HG02938 (cell line): ENCODE results near the gene FAM131B.

Experiments
- ATAC-seq: cut with Tn5 transposase; IDR thresholded peaks from one replicate; pipeline ENCODE4 v1.9.1; 2021; ENCODE audit warnings: mild to moderate bottlenecking, moderate library complexity; ENCODE audit not compliant: unreplicated experiment

The FAM131B gene

GRCh38 chr7:143360788-143361551 lies 1.5 kb downstream of the FAM131B start:
- ATAC-seq: no peak

DNA sequence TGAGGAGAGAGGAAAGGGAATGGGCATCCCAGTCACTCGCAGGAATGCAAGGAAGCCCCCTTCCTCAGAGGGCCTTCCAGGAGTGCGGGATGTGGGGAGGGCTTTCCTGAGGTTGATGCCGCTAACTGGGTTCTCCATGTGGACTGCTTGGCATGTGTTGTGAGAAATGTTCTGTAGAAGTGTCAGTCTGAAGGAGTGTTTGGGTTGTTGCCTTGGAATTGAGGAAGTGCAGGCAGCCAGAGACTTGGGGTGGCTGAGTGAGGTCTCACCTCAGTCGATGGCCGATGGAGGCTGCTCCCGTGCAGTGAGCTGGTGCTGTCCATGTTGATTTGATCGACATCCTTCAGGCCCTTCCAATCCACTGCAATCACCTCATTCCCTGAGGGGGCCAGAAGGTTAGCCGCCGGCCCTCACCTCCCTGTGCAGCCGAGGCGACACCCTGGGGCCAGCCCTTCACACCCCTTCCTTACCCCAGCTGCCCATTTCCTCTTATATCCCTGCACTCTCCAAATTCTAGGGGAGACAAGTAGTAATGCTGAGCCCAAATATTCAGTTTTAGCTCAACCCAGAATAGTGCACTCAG lies 2.7 kb downstream of the FAM131B start:
- ATAC-seq: no peak

DNA sequence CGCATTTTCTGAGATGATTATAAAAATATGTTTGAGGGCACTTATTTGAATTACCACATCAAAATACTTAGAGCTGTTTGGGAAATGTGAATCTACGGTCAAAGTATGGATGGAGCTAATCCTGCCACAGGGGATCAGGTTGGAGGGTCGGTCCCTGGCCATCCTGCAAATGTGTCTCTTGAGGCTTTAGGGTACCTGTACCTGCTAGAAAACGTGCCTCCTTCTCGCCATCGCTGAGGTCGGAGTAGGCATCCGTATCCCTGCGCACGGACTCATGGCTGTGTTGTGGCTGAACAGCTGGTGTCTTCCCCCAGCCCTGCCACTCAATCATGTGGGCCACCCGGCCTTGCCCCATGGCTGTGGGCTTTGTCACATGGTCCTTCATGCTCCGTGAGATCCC lies 3.9 kb downstream of the FAM131B start:
- ATAC-seq: no peak

- no peak for ATAC-seq
Observed at GRCh38 chr7:143356414-143357050, 6.0 kb downstream of the FAM131B start.

DNA sequence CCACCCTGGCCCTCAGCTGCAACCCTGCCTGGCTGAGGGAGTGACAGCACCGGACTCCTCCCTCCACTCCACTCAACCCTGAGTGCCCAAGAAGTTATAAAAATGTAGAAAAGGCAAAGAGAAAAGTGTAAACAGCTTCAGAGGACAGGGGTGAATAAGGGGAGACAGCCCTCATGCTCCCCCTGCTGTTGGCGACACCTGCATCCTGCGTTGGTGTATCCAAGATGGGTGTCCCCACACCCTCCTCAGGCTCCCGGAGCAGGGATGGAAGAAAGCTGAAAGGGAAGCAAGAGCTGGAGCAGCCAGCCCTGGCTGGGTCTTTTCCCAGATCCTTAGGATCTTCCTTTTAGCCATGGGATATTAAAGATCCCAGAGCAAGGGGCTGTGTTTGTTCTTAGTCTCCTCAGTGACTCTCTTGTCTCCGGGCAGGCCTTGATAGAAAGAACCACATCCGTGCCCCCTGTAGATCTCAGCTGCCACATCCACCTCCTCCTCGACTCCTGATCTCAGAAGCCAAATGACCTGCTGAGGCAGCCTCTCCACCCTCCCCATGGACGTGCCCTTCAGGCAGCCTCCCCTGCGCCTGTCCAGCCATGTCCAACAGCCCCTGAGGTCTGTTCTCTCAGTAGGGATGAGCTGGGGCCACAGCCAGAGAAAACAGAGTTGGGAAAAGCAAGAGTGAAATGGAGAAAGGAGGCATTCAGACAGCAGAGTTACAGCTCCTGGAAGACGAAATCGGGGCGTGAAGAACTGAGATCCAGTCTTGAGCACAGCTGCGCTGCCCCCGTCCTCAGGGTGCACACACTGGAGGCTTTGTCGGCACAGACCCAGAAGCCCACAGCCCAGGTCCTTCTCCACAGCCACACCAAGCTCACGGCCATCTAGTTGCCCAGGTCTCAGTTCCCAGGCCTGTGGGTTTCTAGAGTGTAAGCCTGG lies 6.8 kb downstream of the FAM131B start:
- ATAC-seq: no peak

DNA sequence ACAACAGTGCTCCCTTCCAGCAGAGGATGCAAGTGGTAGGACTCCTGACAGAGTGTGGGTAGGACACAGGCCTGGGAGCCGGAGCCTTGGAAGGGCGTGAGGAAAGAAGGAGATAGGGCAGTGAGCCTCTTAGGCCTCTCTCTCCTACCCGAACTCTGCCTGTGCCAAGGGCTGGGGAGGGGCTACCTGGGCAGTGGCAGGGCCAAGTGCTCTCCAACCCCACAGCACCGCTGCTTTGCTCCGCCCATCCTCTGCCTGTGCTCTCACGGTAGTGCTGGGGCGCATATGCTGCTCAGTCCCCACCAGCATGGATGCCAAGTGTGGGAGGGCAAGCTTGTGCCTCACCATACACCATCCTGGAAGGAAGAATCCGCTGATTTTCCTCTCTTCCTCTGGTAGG lies 7.5 kb downstream of the FAM131B start:
- no peak for ATAC-seq

GRCh38 chr7:143354376-143354775 lies 8.1 kb downstream of the FAM131B start:
- no peak for ATAC-seq

- ATAC-seq: no peak
Observed at GRCh38 chr7:143352531-143353002, 9.9 kb downstream of the FAM131B start.

DNA sequence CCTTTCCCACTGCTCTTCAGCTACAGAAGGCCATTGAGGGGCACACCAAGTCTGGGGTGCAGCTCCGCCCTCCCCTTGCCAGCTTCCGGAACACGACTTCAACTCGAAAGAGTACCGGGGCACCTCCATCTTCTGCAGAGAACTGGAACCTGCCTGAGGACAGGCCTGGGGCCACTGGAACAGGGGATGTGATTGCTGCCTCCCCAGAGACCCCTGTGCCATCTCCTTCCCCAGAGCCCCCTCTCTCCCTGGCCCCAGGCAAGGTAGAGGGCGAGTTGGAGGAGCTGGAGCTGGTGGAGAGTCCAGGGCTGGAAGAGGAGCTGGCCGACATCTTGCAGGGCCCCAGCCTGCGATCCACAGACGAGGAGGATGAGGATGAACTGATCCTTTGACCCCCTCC lies 10.9 kb downstream of the FAM131B start:
- no peak for ATAC-seq

DNA sequence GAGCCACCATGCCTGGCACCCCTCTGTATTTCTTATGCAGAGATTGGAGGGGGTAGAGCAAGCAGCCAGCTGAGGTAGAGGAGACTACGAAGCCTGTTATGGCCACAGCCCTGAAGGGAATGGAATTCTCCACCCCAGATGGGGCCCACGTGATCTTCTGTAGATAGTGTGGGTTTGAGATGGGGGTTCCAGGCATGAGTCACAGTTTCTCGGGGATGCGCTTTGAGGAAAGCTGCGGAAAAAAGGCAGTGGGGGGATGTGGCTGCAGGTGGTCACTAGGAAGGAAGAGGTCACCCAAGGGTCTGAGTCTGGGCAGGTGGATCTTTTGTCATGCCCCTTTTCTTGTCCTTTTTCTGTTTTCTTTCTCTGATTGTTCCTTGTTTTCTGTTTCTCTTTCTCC lies 11.5 kb downstream of the FAM131B start:
- no peak for ATAC-seq

- no peak for ATAC-seq
Observed at GRCh38 chr7:143347950-143348349, 14.6 kb downstream of the FAM131B start.

- no peak for ATAC-seq
Observed at GRCh38 chr7:143346018-143346417, 16.5 kb downstream of the FAM131B start.

DNA sequence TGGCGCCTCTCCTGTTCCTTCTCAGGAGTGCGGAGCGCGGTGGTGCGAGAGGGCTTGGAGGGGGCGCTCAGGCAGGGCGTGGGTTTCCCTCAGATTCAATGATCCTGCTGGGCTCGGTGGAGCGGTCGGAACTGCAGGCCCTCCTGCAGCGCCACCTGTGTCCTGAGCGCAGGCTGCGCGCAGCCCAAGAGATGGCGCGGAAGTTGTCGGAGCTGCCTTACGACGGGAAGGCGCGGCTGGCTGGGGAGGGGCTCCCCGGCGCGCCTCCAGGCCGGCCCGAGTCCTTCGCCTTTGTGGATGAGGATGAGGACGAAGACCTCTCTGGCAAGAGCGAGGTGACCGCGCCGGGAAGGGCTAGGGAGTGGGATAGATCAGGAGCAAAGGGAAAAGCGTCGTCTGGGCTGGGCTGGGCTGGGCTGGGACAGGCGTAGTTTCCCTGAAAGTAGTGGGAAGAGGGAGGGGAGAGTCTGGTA lies 17.0 kb downstream of the FAM131B start:
- peak; percentile 95 for ATAC-seq

DNA sequence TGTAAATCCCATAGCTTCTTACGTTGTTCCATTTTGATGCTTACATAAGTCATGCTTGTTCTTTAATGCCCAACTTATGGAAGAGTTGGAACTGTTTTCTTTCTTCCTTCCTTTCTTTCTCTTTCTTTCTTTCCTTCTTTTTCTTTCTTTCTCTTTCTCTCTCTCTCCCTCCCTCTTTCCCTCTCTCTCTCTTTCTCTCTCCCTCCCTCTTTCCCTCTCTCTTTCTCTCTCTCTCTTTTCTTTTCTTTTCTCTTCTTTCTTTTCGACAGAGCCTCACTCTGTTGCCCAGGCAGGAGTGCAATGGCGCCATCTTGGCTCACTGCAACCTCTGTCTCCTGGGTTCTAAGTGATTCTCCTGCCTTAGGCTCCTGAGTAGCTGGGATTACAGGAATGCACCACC lies 18.9 kb downstream of the FAM131B start:
- no peak for ATAC-seq

DNA sequence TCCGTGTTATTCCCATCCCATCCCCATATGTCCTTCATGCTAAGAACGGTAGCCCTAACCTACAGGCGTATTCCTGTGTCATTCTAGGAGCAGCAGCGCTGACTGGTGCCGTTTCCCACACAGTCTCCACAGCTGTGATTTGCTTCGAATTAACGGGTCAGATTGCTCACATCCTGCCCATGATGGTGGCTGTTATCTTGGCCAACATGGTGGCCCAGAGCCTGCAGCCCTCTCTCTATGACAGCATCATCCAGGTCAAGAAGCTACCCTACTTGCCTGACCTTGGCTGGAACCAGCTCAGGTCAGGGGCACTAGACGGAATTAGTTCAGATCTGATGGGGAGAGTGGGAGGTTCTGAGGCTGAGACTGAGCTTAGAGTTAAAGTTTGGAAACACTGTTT lies 20.7 kb downstream of the FAM131B start:
- no peak for ATAC-seq

- no peak for ATAC-seq
Observed at GRCh38 chr7:143337216-143337615, 25.3 kb downstream of the FAM131B start.

DNA sequence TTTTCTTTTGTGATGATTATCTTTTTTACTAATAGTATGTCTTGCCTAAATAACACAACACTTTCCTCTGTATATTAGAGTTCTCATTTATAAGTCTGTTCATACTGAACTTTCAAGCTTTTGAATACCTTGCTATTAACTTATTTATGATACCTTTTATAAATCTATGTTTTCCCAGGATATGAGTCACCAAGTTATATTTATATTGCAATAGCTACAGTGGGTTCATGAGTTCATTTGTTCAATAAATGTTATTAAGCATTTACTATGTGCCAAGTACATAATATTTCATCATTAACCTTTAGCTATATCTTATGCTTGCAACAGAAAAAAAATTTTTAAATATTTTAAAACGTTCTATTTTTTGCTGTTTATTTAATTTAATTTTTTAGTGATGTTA lies 28.3 kb downstream of the FAM131B start:
- no peak for ATAC-seq

DNA sequence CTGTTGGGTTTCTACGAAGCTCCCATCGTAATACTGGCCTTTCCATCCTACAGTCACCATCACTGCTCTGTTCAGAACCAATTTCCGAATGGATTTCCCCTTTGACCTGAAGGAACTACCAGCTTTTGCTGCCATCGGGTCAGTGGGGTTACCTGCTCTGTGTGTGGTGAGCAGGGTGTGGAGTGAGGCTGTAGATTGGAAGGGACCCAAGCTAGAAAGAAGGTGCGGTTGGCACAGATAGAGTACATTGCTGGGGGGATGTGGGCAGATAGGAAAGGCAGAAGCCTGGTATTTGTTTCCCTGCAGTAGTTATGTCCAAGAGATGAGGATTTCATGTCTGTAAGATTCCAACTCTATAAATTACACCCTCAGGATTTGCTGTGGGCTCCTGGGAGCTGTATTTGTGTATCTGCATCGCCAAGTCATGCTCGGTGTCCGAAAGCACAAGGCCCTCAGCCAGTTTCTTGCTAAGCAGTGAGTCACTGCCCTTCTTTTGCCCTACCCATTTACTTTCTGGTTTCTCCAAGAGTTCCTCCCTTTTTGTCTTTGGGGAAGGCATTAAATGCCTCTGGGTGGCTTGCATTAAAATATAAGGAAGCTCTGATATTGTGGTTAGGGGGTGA lies 31.2 kb downstream of the FAM131B start:
- no peak for ATAC-seq

DNA sequence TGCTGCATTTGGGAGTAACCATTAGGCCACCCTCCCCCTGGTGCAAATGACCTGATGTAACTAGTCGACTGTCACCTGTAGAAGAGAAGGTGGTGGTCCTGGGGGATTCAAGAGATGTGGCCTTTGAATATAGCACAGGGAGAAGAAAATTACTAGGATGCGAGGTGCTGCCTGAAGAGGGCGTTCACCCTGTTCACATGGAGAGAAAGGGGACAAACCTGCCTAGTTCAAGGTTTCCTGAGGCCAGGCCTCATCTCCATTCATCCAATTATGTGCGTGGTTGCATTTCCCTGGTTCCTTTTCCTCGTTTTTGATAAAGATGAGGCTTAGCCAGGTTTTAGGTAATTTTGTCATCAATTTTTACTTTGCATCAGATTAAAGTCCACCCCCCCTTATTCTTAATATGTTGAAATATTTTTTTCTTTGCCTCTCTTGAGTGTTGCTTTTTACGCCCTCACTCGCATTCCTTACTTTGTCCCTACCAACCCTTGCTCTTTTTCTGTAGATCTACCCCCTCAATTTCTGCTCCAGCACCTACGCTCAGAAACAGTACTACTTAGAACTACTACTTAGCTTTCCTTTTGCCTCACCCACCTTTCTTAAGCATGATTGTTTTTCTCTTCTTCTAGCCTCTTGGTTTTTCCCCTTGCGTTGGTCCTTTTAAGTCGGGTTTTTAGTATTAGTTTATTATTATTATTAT lies 32.9 kb downstream of the FAM131B start:
- ATAC-seq: no peak

GRCh38 chr7:143327903-143328302 lies 34.6 kb downstream of the FAM131B start:
- no peak for ATAC-seq
